Keratinocyte (primary cell): Measurements from ENCODE around the gene CNTLN.

Experiments
- CTCF ChIP-seq, 3 experiments: IDR thresholded peaks in 1 of 3; conservative IDR thresholded peaks in 1 of 3; optimal IDR thresholded peaks in 1 of 3; 2 replicates in 2 of 3; 3 replicates in 1 of 3; pipeline versions ENCODE3 to v1.5.1; 2011; ENCODE audit warnings: low read length in 3 of 3, mild to moderate bottlenecking in 3 of 3, moderate library complexity in 2 of 3, control low read depth in 1 of 3, inconsistent platforms in 1 of 3; ENCODE audit not compliant: insufficient read depth in 2 of 3; ENCODE audit errors: extremely low read depth in 1 of 3
- EZH2 ChIP-seq: IDR thresholded peaks from one replicate; pipeline ENCODE4 v1.6.1; 2012; ENCODE audit warnings: inconsistent platforms, mild to moderate bottlenecking, low read length, moderate library complexity

GRCh38 chr9:17222932-17223331 lies 88.1 kb downstream of the CNTLN start:
- TF ChIP-seq CTCF (optimal IDR thresholded peaks at IDR 0.05 in 1 of 3, IDR thresholded peaks at IDR 0.05 in 1 of 3, conservative IDR thresholded peaks at IDR 0.05 in 1 of 3; ENCODE audit: extremely low read depth in 1 of 3, insufficient read depth in 2 of 3, low read length in 3 of 3) (no peak), EZH2 (no peak)
